SK-N-SH treated with all-trans-retinoic acid at 6 μM for 48 hours (cell line): ENCODE data around the gene GABARAP.

Experiments used
- ARNTL ChIP-seq: fragments of 450-650 bp; formaldehyde crosslinking; IDR thresholded peaks from 2 replicates; pipeline ENCODE4 v1.5.0; 2020; ENCODE audit warnings: low read depth, mild to moderate bottlenecking, moderate library complexity, borderline replicate concordance
- ESRRG ChIP-seq: fragments of 250-450 bp; sonication (Bioruptor Pico); IDR thresholded peaks from 2 replicates; pipeline ENCODE4 v1.6.1; 2021; ENCODE audit warnings: mild to moderate bottlenecking
- GLIS3 ChIP-seq: fragments of 250-450 bp; sonication (Bioruptor Pico); IDR thresholded peaks from 2 replicates; pipeline ENCODE4 v1.5.0; 2020; ENCODE audit warnings: mild to moderate bottlenecking, moderate library complexity
- ISL1 ChIP-seq: fragments of 250-450 bp; sonication (Bioruptor Pico); IDR thresholded peaks from 2 replicates; pipeline ENCODE4 v2.1.2; 2022; ENCODE audit warnings: mild to moderate bottlenecking, moderate library complexity
- RARB ChIP-seq: fragments of 250-450 bp; sonication (Bioruptor Pico); IDR thresholded peaks from 2 replicates; pipeline ENCODE4 v1.8.0; 2021; ENCODE audit warnings: mild to moderate bottlenecking, moderate library complexity
- ZFP3 ChIP-seq: fragments of 250-450 bp; sonication (Bioruptor Pico); IDR thresholded peaks from 2 replicates; pipeline ENCODE4 v1.5.0; 2020; ENCODE audit warnings: mild to moderate bottlenecking, moderate library complexity
- ZNF8 ChIP-seq: fragments of 450-650 bp; formaldehyde crosslinking; IDR thresholded peaks from 2 replicates; pipeline ENCODE4 v1.5.0; 2020; ENCODE audit warnings: mild to moderate bottlenecking, moderate library complexity
- TF ChIP-seq, protein P1 (sequence below): fragments of 250-450 bp; sonication (Bioruptor Pico); IDR thresholded peaks from 2 replicates; pipeline ENCODE4 v1.5.1; 2020; ENCODE audit warnings: low read depth, mild to moderate bottlenecking, moderate library complexity
- TF ChIP-seq, protein P2 (sequence below): fragments of 250-450 bp; sonication (Bioruptor Pico); IDR thresholded peaks from 2 replicates; pipeline ENCODE4 v1.8.0; 2020; ENCODE audit warnings: mild to moderate bottlenecking, moderate library complexity, borderline replicate concordance
- TF ChIP-seq, protein P3 (sequence below): fragments of 250-450 bp; sonication (Bioruptor Pico); IDR thresholded peaks from 2 replicates; pipeline ENCODE4 v1.8.0; 2021; ENCODE audit warnings: low read depth, mild to moderate bottlenecking, moderate library complexity, borderline replicate concordance

DNA sequence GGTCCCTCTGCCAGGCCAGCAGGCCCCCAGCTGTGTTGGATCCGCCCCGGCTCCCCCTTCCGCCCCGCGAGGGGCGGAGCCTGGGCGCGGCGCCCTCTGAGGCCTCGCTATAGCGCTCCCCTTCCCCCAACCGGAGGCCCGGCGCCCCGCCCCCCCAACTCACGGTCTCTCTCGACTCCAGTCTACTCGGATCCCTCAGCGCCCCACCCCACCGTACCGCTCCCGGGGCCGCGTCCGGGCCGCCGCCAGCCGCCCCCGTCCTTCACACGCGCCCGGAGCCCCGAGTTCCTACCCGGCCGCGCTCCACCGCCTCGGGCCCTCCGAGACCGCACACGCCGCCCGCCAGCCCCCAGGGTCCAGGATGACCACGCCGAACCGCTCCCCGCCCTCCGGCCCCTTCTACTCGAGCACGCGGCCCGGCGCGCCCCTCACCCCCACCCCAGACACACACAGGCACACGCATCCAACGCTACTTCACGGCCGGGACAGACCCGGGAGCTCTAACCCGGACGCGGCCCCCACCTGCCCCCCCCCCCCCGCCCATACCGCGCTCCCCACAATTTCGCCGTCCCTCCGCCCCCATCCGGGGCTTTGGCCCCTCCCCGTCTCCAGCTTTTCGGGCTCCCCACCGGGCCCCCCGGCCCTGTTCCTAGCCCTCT is 4.4 kb downstream of the GABARAP start:
- TF ChIP-seq, protein P1, sequence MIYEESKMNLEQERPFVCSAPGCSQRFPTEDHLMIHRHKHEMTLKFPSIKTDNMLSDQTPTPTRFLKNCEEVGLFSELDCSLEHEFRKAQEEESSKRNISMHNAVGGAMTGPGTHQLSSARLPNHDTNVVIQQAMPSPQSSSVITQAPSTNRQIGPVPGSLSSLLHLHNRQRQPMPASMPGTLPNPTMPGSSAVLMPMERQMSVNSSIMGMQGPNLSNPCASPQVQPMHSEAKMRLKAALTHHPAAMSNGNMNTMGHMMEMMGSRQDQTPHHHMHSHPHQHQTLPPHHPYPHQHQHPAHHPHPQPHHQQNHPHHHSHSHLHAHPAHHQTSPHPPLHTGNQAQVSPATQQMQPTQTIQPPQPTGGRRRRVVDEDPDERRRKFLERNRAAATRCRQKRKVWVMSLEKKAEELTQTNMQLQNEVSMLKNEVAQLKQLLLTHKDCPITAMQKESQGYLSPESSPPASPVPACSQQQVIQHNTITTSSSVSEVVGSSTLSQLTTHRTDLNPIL (CRISPR knock-in tag), result no peak
- TF ChIP-seq, protein P2, sequence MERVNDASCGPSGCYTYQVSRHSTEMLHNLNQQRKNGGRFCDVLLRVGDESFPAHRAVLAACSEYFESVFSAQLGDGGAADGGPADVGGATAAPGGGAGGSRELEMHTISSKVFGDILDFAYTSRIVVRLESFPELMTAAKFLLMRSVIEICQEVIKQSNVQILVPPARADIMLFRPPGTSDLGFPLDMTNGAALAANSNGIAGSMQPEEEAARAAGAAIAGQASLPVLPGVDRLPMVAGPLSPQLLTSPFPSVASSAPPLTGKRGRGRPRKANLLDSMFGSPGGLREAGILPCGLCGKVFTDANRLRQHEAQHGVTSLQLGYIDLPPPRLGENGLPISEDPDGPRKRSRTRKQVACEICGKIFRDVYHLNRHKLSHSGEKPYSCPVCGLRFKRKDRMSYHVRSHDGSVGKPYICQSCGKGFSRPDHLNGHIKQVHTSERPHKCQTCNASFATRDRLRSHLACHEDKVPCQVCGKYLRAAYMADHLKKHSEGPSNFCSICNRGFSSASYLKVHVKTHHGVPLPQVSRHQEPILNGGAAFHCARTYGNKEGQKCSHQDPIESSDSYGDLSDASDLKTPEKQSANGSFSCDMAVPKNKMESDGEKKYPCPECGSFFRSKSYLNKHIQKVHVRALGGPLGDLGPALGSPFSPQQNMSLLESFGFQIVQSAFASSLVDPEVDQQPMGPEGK (CRISPR knock-in tag), result no peak
- TF ChIP-seq ZNF8 (CRISPR knock-in tag) (no peak), ARNTL (CRISPR knock-in tag) (no peak), RARB (no peak), ZFP3 (CRISPR knock-in tag) (no peak), ESRRG (no peak), ISL1 (no peak), GLIS3 (CRISPR knock-in tag) (no peak)
- TF ChIP-seq, protein P3, sequence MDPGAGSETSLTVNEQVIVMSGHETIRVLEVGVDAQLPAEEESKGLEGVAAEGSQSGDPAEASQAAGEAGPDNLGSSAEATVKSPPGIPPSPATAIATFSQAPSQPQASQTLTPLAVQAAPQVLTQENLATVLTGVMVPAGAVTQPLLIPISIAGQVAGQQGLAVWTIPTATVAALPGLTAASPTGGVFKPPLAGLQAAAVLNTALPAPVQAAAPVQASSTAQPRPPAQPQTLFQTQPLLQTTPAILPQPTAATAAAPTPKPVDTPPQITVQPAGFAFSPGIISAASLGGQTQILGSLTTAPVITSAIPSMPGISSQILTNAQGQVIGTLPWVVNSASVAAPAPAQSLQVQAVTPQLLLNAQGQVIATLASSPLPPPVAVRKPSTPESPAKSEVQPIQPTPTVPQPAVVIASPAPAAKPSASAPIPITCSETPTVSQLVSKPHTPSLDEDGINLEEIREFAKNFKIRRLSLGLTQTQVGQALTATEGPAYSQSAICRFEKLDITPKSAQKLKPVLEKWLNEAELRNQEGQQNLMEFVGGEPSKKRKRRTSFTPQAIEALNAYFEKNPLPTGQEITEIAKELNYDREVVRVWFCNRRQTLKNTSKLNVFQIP (CRISPR knock-in tag), result no peak
